ENCODE results near the gene NRG2. TPM values are rescaled to one million over a fixed set of nuclear protein-coding genes. Genes with fewer than 3 reads are reported as not detected.

Gene NRG2
- total and polyA plus RNA-seq, 2 donors (not counting 3 experiments of a cell fraction or from before 2014, with no cell fraction given), result 0.26 to 0.42 TPM

GRCh38 chr5:139946006-139946405, 97.1 kb downstream of the NRG2 start:
- FAIRE-seq (no peak), DNase-seq (ENCODE audit: low read depth, low spot score) (no peak)
- no peak overlapping the region for H3K4me2 ChIP-seq (ENCODE audit: insufficient read depth, low read length)
- intact Hi-C loops (cut with micrococcal nuclease) (no loop called here), dilution Hi-C loops (cut with MboI; ENCODE audit: extremely low pct_ligation_motif_present, low sequenced_read_pairs) (no loop called here)
- H3K9ac ChIP-seq (replicated peaks; ENCODE audit: extremely low read depth, insufficient read depth, low read length), result no peak overlapping the region
- no peaks in the 10 kb centered on the region for H3K36me3 ChIP-seq (ENCODE audit: control insufficient read depth in 2 of 2, extremely low read depth in 1 of 2, insufficient read depth in 2 of 2, low read length in 2 of 2)
- H3K9me1 ChIP-seq (replicated peaks; ENCODE audit: control insufficient read depth, extremely low read depth, insufficient read depth, low read length), result no peaks in the 10 kb centered on the region
- no peak overlapping the region for H2AFZ ChIP-seq (ENCODE audit: low read depth, low read length)
- H3K27ac ChIP-seq (ENCODE audit: insufficient read depth, low read depth, low read length), result no peak overlapping the region
- no TSS peak for BruUV-seq (replicated peaks)
- H3K79me2 ChIP-seq (ENCODE audit: control insufficient read depth, insufficient read depth, low read length), result no peaks in the 10 kb centered on the region
- TF ChIP-seq EZH2 (IDR thresholded peaks at IDR 0.05; ENCODE audit: borderline replicate concordance, low read depth, low read length, severe bottlenecking) (no peak), JUN (IDR thresholded peaks at IDR 0.05; ENCODE audit: borderline replicate concordance, insufficient read depth, insufficient read length, low read depth) (no peak), MYC (IDR thresholded peaks at IDR 0.05; ENCODE audit: low read depth, low read length) (no peak)
- H3K27me3 ChIP-seq (ENCODE audit: control insufficient read depth in 2 of 2, insufficient read depth in 2 of 2, low read length in 2 of 2), result peaks cover 8 to 32% of the 10 kb centered on the region in 2 experiments
- H4K20me1 ChIP-seq (replicated peaks; ENCODE audit: control insufficient read depth, extremely low read depth, insufficient read depth, low read length), result no peaks in the 10 kb centered on the region
- ChIA-PET POLR2A (no interaction called here), CTCF (interaction anchor here (1.0 kb wide), 1 partner anchor 23 kb away, joined by 3 read pairs; no protein-coding TSS in a partner anchor)
- H3K4me1 ChIP-seq (ENCODE audit: control insufficient read depth, extremely low read depth, insufficient read depth, low read length), result no peaks in the 10 kb centered on the region
- no peaks in the 10 kb centered on the region for H3K9me3 ChIP-seq (replicated peaks; ENCODE audit: control insufficient read depth, insufficient read depth, low read length)
- no peak overlapping the region for H3K4me3 ChIP-seq (replicated peaks in 1 of 3; ENCODE audit: insufficient read depth in 1 of 3, low read depth in 1 of 3, low read length in 3 of 3)

- H3K36me3 ChIP-seq (ENCODE audit: control insufficient read depth in 2 of 2, extremely low read depth in 1 of 2, insufficient read depth in 2 of 2, low read length in 2 of 2), result no peaks in the 10 kb centered on the region
- no peaks in the 10 kb centered on the region for H4K20me1 ChIP-seq (replicated peaks; ENCODE audit: control insufficient read depth, extremely low read depth, insufficient read depth, low read length)
- no peak overlapping the region for H3K9ac ChIP-seq (replicated peaks; ENCODE audit: extremely low read depth, insufficient read depth, low read length)
- intact Hi-C loops (cut with micrococcal nuclease) (no loop called here), dilution Hi-C loops (cut with MboI; ENCODE audit: extremely low pct_ligation_motif_present, low sequenced_read_pairs) (no loop called here)
- no peak for FAIRE-seq
- CTCF ChIA-PET, result interaction anchor here (1.2 kb wide), 1 partner anchor 27 kb away, joined by 4 read pairs; no protein-coding TSS in a partner anchor
- H3K9me3 ChIP-seq (replicated peaks; ENCODE audit: control insufficient read depth, insufficient read depth, low read length), result no peaks in the 10 kb centered on the region
- POLR2A ChIA-PET, result no interaction called here
- BruUV-seq (replicated peaks), result no TSS peak
- no peak for DNase-seq (ENCODE audit: low read depth, low spot score)
- no peaks in the 10 kb centered on the region for H3K4me1 ChIP-seq (ENCODE audit: control insufficient read depth, extremely low read depth, insufficient read depth, low read length)
- no peak overlapping the region for H3K27ac ChIP-seq (ENCODE audit: insufficient read depth, low read depth, low read length)
- H3K4me3 ChIP-seq (replicated peaks in 1 of 3; ENCODE audit: insufficient read depth in 1 of 3, low read depth in 1 of 3, low read length in 3 of 3), result no peak overlapping the region
- H2AFZ ChIP-seq (ENCODE audit: low read depth, low read length), result no peak overlapping the region
- peaks cover 2 to 28% of the 10 kb centered on the region in 2 experiments for H3K27me3 ChIP-seq (ENCODE audit: control insufficient read depth in 2 of 2, insufficient read depth in 2 of 2, low read length in 2 of 2)
- H3K79me2 ChIP-seq (ENCODE audit: control insufficient read depth, insufficient read depth, low read length), result no peaks in the 10 kb centered on the region
- H3K9me1 ChIP-seq (replicated peaks; ENCODE audit: control insufficient read depth, extremely low read depth, insufficient read depth, low read length), result no peaks in the 10 kb centered on the region
- TF ChIP-seq MYC (IDR thresholded peaks at IDR 0.05; ENCODE audit: low read depth, low read length), result no peak
- no peak for TF ChIP-seq EZH2 (IDR thresholded peaks at IDR 0.05; ENCODE audit: borderline replicate concordance, low read depth, low read length, severe bottlenecking)
- TF ChIP-seq GATA2 (IDR thresholded peaks at IDR 0.05; ENCODE audit: insufficient read depth, insufficient read length, low read depth, low read length), result no peak
- no peak for TF ChIP-seq FOS (IDR thresholded peaks at IDR 0.05; ENCODE audit: borderline replicate concordance, insufficient read depth, low read length)
- no peak for TF ChIP-seq JUN (IDR thresholded peaks at IDR 0.05; ENCODE audit: borderline replicate concordance, insufficient read depth, insufficient read length, low read depth)
- TF ChIP-seq CTCF (IDR thresholded peaks at IDR 0.05; ENCODE audit: extremely low read depth in 1 of 2, insufficient read depth in 1 of 2, low read depth in 1 of 2, low read length in 2 of 2), result no peak
- TF ChIP-seq MAX (IDR thresholded peaks at IDR 0.05; ENCODE audit: insufficient read depth, insufficient read length), result no peak
- TF ChIP-seq POLR2A (IDR thresholded peaks at IDR 0.05; ENCODE audit: low read depth, low read length), result no peak
- no peak for TF ChIP-seq POLR2AphosphoS5 (IDR thresholded peaks at IDR 0.05; ENCODE audit: insufficient read depth, low read depth, low read length)
- no peak overlapping the region for H3K4me2 ChIP-seq (ENCODE audit: insufficient read depth, low read length)
Measured at GRCh38 chr5:139942243-139942642, 100.9 kb downstream of the NRG2 start.

All from endothelial cell of umbilical vein (primary cell).